Measurements from ENCODE around the gene KRT6B.

The KRT6B gene

DNA sequence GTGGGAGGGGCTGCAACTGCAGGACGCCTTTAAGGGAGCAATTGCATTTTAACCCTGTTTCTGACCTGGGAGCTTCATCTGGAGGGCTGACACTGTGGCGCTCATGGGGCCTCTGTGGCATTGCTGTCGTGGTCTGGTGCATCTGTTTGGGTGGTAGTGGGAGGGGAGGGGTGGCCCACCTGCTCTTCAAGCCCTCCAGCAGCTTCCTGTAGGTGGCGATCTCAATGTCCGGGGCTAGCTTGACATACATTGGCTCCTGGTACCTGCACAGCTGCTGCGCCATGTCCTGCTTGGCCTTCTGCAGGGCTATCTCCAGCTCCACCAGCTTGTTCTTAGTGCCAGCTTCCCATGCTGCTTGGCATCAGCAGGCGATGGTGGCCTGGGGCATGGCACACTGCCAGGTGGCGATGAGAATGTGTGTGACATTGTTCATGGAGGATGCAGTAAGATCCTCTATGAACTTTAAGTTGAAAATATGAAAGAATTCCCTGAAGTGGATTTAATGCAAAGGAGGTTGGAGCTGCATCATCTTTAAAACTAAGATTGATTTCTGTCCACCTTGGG lies 38.1 kb downstream of the KRT6B start:
- ChIA-PET POLR2A (no interaction called here), CTCF (interaction anchor here (0.6 to 2.3 kb wide), 8 partner anchors 10 to 460 kb away, joined by 3 to 11 read pairs (median 4); no protein-coding TSS in a partner anchor)
- H3K36me3 ChIP-seq (ENCODE audit: control insufficient read depth in 2 of 2, insufficient read depth in 1 of 2, low read length in 2 of 2): no peaks in the 10 kb centered on the region
- TF ChIP-seq, protein P1, sequence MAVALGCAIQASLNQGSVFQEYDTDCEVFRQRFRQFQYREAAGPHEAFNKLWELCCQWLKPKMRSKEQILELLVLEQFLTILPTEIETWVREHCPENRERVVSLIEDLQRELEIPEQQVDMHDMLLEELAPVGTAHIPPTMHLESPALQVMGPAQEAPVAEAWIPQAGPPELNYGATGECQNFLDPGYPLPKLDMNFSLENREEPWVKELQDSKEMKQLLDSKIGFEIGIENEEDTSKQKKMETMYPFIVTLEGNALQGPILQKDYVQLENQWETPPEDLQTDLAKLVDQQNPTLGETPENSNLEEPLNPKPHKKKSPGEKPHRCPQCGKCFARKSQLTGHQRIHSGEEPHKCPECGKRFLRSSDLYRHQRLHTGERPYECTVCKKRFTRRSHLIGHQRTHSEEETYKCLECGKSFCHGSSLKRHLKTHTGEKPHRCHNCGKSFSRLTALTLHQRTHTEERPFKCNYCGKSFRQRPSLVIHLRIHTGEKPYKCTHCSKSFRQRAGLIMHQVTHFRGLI (tag by site-specific recombination; IDR thresholded peaks at IDR 0.05): no peak
- TF ChIP-seq KLF7 (tag by site-specific recombination; IDR thresholded peaks at IDR 0.05; ENCODE audit: borderline replicate concordance): no peak
- TF ChIP-seq ZNF654 (tag by site-specific recombination; IDR thresholded peaks at IDR 0.05; ENCODE audit: low read depth): no peak
- peak; percentile 17; the same call in 1 of the 2 replicates for TF ChIP-seq EGR2 (tag by site-specific recombination; IDR thresholded peaks at IDR 0.05; ENCODE audit: low read depth)
- H3K27ac ChIP-seq (ENCODE audit: extremely low read depth, low read depth, low read length): no peak overlapping the region
- no peak overlapping the region for H3K4me3 ChIP-seq (ENCODE audit: low read depth, low read length)
- H3K4me1 ChIP-seq (ENCODE audit: control insufficient read depth, insufficient read depth, low read length): no peaks in the 10 kb centered on the region
- no peaks in the 10 kb centered on the region for H3K9me3 ChIP-seq (ENCODE audit: control insufficient read depth, insufficient read depth, low read depth, low read length)

DNA sequence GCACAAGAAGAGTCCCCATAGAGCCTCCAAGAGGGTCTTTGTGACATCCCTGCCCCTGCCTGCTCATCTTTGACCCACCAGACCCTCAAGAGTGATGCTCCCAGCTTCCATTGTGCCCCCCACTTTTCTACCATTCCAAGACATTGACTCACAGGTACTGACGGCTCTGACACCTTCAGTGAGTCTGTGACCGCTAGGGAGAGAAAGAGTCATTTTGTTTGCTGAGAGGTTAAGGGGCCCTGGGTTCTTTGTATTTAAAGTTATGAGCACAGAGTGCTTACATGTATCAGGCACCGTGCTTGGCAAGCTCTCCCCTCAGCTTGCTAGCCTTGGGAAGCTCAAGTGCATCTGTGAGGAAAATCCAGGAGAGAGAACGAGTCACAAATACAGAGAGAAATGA lies 38.7 kb downstream of the KRT6B start:
- ChIA-PET CTCF (interaction anchor here (0.6 to 2.3 kb wide), 11 partner anchors 9 to 461 kb away, joined by 3 to 11 read pairs (median 4); no protein-coding TSS in a partner anchor), POLR2A (no interaction called here)
- no peaks in the 10 kb centered on the region for H3K9me3 ChIP-seq (ENCODE audit: control insufficient read depth, insufficient read depth, low read depth, low read length)
- H3K27ac ChIP-seq (ENCODE audit: extremely low read depth, low read depth, low read length): no peak overlapping the region
- H3K36me3 ChIP-seq (ENCODE audit: control insufficient read depth in 2 of 2, insufficient read depth in 1 of 2, low read length in 2 of 2): no peaks in the 10 kb centered on the region
- TF ChIP-seq GLIS1 (tag by site-specific recombination; IDR thresholded peaks at IDR 0.05) (no peak), ZNF114 (tag by site-specific recombination; IDR thresholded peaks at IDR 0.05) (no peak), ZNF324 (tag by site-specific recombination; IDR thresholded peaks at IDR 0.05) (no peak), ZNF248 (tag by site-specific recombination; IDR thresholded peaks at IDR 0.05) (no peak), ZNF146 (tag by site-specific recombination; IDR thresholded peaks at IDR 0.05) (no peak), ZNF473 (tag by site-specific recombination; IDR thresholded peaks at IDR 0.05) (no peak), ZSCAN30 (tag by site-specific recombination; IDR thresholded peaks at IDR 0.05) (no peak), GFI1B (tag by site-specific recombination; IDR thresholded peaks at IDR 0.05) (no peak), ZNF37A (tag by site-specific recombination; IDR thresholded peaks at IDR 0.05) (no peak), SP2 (tag by site-specific recombination; IDR thresholded peaks at IDR 0.05) (no peak)
- TF ChIP-seq, protein P2, sequence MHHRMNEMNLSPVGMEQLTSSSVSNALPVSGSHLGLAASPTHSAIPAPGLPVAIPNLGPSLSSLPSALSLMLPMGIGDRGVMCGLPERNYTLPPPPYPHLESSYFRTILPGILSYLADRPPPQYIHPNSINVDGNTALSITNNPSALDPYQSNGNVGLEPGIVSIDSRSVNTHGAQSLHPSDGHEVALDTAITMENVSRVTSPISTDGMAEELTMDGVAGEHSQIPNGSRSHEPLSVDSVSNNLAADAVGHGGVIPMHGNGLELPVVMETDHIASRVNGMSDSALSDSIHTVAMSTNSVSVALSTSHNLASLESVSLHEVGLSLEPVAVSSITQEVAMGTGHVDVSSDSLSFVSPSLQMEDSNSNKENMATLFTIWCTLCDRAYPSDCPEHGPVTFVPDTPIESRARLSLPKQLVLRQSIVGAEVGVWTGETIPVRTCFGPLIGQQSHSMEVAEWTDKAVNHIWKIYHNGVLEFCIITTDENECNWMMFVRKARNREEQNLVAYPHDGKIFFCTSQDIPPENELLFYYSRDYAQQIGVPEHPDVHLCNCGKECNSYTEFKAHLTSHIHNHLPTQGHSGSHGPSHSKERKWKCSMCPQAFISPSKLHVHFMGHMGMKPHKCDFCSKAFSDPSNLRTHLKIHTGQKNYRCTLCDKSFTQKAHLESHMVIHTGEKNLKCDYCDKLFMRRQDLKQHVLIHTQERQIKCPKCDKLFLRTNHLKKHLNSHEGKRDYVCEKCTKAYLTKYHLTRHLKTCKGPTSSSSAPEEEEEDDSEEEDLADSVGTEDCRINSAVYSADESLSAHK (tag by site-specific recombination; IDR thresholded peaks at IDR 0.05): no peak
- TF ChIP-seq, protein P3, sequence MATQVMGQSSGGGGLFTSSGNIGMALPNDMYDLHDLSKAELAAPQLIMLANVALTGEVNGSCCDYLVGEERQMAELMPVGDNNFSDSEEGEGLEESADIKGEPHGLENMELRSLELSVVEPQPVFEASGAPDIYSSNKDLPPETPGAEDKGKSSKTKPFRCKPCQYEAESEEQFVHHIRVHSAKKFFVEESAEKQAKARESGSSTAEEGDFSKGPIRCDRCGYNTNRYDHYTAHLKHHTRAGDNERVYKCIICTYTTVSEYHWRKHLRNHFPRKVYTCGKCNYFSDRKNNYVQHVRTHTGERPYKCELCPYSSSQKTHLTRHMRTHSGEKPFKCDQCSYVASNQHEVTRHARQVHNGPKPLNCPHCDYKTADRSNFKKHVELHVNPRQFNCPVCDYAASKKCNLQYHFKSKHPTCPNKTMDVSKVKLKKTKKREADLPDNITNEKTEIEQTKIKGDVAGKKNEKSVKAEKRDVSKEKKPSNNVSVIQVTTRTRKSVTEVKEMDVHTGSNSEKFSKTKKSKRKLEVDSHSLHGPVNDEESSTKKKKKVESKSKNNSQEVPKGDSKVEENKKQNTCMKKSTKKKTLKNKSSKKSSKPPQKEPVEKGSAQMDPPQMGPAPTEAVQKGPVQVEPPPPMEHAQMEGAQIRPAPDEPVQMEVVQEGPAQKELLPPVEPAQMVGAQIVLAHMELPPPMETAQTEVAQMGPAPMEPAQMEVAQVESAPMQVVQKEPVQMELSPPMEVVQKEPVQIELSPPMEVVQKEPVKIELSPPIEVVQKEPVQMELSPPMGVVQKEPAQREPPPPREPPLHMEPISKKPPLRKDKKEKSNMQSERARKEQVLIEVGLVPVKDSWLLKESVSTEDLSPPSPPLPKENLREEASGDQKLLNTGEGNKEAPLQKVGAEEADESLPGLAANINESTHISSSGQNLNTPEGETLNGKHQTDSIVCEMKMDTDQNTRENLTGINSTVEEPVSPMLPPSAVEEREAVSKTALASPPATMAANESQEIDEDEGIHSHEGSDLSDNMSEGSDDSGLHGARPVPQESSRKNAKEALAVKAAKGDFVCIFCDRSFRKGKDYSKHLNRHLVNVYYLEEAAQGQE (tag by site-specific recombination; IDR thresholded peaks at IDR 0.05): no peak
- TF ChIP-seq, protein P4, sequence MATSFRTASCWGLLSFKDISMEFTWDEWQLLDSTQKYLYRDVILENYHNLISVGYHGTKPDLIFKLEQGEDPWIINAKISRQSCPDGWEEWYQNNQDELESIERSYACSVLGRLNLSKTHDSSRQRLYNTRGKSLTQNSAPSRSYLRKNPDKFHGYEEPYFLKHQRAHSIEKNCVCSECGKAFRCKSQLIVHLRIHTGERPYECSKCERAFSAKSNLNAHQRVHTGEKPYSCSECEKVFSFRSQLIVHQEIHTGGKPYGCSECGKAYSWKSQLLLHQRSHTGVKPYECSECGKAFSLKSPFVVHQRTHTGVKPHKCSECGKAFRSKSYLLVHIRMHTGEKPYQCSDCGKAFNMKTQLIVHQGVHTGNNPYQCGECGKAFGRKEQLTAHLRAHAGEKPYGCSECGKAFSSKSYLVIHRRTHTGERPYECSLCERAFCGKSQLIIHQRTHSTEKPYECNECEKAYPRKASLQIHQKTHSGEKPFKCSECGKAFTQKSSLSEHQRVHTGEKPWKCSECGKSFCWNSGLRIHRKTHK (tag by site-specific recombination; IDR thresholded peaks at IDR 0.05): no peak
- TF ChIP-seq, protein P5, sequence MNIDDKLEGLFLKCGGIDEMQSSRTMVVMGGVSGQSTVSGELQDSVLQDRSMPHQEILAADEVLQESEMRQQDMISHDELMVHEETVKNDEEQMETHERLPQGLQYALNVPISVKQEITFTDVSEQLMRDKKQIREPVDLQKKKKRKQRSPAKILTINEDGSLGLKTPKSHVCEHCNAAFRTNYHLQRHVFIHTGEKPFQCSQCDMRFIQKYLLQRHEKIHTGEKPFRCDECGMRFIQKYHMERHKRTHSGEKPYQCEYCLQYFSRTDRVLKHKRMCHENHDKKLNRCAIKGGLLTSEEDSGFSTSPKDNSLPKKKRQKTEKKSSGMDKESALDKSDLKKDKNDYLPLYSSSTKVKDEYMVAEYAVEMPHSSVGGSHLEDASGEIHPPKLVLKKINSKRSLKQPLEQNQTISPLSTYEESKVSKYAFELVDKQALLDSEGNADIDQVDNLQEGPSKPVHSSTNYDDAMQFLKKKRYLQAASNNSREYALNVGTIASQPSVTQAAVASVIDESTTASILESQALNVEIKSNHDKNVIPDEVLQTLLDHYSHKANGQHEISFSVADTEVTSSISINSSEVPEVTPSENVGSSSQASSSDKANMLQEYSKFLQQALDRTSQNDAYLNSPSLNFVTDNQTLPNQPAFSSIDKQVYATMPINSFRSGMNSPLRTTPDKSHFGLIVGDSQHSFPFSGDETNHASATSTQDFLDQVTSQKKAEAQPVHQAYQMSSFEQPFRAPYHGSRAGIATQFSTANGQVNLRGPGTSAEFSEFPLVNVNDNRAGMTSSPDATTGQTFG (tag by site-specific recombination; IDR thresholded peaks at IDR 0.05; ENCODE audit: borderline replicate concordance): no peak
- TF ChIP-seq, protein P6, sequence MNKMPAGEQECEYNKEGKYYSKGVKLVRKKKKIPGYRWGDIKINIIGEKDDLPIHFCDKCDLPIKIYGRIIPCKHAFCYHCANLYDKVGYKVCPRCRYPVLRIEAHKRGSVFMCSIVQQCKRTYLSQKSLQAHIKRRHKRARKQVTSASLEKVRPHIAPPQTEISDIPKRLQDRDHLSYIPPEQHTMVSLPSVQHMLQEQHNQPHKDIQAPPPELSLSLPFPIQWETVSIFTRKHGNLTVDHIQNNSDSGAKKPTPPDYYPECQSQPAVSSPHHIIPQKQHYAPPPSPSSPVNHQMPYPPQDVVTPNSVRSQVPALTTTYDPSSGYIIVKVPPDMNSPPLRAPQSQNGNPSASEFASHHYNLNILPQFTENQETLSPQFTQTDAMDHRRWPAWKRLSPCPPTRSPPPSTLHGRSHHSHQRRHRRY (tag by site-specific recombination; IDR thresholded peaks at IDR 0.05): no peak
- no peak overlapping the region for H3K4me3 ChIP-seq (ENCODE audit: low read depth, low read length)
- no peaks in the 10 kb centered on the region for H3K4me1 ChIP-seq (ENCODE audit: control insufficient read depth, insufficient read depth, low read length)

Measured in HEK293 (cell line).